DMS 273 (cell line): Measurements from ENCODE around the gene POR.

Experiments
- DNase-seq: peaks from one replicate; lab custom pipeline; 2025; ENCODE audit not compliant: unreplicated experiment; lab: John Stamatoyannopoulos, UW

Gene POR

DNA sequence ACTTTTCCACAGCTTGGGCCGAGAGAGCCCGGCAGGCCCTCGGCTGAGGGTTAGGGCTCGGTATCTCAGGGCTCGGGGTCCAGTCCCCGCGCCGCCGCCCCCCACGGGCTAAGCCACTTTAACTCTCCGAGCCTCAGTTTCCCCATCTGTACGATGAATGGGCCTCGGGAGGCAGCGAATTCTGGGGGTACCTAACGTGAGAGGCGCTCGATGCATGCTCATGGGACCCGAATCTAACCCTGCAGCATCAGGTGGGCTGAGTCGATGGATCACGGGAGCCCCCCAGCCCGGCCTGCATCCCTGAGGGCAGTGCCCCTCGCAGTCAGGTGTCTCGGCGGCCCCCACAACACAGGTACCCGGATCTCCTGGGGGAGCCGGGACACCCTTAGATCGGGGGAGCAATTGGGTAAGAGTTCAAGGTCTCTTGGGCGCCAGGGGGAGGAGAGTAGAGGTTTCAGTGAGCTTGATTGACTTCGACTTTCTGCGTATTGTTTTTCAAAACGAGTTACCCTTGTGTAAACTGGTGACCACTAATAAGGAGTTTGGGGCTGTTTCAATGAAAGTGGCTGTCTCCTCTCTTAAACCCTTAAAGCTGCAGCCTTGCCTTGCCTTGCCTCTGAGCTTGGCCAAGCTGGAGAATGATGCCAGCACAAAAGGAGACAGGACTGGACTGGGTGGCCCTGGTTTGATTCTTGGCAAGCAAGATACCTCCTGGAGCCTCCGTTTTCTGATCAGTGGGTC lies 631 bp downstream of the POR start:
- DNase-seq = peak; percentile 66

GRCh38 chr7:75916259-75916658 lies 1.3 kb downstream of the POR start:
- no peak for DNase-seq

GRCh38 chr7:75916685-75917634 lies 2.0 kb downstream of the POR start:
- DNase-seq = no peak

DNA sequence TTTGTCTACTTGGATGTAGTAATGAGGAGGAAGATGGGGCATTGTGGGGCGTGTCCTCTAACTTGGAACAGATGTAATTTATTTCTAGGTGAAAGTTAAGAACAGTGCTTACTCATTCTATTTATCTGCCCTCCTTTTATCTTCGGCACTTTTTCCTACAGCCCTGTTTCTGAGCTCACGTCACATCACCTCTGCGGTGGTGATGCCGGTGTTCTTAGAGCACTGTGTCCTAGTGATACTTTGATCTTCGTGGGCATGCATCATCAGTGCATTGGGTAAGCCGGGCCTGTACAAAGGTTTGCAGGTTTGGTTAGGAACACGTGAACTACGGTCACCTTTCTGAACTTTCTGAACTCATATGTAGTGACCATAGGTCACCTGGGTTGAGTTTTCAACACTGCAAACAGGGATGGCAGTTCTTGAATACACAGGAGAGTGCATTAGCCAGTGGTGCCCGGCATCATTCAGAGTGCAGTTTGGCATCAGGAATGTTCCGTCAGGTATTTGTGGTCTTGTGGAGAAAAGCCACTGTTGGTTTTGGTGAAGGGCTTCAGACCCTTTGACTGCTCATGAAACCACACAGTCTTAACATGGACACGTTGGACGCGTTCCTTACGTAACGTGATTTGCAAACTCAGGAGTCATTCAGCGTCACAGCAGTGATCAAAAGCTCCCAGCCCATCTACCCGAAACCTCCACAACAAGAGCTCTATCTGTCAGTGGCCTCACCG lies 5.6 kb downstream of the POR start:
- no peak for DNase-seq

DNA sequence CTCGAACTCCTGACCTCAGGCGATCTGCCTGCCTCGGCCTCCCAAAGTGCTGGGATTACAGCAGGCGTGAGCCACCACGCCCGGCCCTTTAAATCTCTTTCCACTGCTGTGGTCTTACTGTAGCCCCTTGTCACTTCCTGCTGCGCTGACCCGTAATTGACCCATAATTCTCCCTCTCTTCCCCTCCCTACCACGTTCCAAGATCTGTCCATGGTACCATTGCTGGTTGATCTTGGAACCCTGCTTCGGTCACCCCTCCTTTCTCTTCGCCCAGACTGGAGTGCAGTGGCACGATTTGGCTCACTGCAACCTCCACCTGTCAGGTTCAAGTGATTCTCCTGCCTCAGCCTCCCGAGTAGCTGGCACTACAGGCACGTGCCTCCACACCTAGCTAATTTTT lies 6.5 kb downstream of the POR start:
- DNase-seq = no peak

DNA sequence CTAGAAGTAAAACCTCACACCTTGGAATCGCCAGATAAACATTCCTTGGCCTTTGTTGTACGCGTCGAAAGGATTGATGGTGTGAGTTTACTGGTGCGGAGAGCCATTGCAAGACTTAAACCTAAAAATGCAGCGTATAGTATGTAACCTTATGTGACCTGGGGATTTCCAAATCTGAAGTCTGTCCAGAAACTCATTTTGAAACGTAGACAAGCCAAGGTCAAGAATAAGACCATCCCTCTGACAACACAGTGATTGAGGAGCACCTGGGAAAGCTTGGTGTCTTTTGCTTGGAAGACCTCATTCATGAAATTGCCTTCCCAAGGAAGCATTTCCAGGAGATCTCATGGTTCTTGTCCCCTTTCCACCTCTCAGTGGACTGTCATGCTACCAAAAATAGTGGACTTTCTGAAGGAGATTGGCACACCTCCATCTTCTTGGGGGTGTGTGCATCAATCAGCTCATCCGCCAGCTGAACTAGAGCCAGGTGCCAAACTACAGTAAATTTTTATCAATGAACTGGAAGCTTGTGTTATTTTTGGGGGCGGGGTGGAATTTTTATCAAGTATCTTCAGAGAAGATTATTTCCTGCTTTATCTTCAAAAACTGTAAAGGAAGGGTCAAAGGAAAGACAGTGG lies 8.1 kb downstream of the POR start:
- DNase-seq = no peak

DNA sequence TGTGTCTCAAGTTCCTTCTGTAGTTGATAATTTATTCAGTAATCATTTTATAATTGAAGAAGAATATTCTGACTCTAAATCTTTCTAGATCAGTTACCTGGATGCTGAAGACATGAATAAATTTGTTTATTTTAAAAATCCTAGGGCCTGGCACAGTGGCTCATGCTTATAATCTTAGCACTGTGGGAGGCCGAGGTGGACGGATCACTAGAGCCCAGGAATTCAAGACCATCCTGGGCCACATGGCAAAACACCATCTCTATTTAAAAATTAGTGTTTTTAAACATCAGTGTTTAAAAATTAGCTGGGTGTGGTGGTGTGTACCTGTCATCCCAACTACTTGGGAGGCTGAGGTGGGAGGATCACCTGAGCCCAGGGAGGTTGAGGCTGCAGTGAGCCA lies 9.3 kb downstream of the POR start:
- DNase-seq = no peak

GRCh38 chr7:75924889-75925288 lies 9.9 kb downstream of the POR start:
- no peak for DNase-seq

- no peak for DNase-seq
Observed at GRCh38 chr7:75925717-75926435, 10.9 kb downstream of the POR start.

GRCh38 chr7:75928568-75928914 lies 13.6 kb downstream of the POR start:
- no peak for DNase-seq

- peak; percentile 99 for DNase-seq
Observed at GRCh38 chr7:75931680-75932079, 16.7 kb downstream of the POR start.

GRCh38 chr7:75937958-75938786 lies 23.2 kb downstream of the POR start:
- no peak for DNase-seq

DNA sequence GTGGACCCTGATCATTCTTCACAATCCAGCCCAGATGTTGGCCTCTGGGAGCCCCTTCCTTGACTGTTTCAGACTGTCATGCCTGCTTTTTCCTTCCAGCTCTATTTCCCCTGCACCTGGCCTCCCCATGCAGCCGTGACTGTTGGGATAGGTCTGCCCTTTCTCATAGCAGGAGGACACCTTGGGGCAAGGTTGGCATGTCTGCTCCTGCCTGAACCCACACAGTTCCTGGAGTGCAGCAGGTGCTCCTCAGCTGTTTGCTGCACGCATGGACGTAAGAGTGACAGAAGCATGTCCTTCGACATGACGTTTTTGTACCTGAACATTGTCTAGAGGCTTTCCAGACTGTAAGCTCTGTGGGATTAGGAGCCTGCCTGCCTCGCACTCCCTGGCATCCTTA lies 24.0 kb downstream of the POR start:
- no peak for DNase-seq

DNA sequence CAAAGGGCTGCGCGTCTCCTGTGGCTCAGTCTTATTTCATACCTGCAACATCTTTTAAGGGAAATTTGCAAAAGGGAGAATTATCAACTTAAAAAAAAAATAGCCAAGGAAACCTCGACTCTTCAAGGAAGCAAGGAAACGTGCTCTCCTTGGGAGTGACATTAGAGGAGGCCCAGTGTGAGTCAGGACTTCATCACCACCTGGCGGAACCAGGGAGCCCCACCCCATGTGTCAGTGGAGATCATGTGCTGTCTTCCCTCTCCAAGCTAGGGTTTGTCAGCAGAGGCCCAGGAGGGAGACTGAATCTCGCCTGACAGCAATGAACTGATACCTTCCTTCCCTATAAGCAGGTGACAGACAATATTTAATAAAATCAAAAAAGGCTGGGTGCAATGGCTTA lies 28.9 kb downstream of the POR start:
- DNase-seq = no peak

DNA sequence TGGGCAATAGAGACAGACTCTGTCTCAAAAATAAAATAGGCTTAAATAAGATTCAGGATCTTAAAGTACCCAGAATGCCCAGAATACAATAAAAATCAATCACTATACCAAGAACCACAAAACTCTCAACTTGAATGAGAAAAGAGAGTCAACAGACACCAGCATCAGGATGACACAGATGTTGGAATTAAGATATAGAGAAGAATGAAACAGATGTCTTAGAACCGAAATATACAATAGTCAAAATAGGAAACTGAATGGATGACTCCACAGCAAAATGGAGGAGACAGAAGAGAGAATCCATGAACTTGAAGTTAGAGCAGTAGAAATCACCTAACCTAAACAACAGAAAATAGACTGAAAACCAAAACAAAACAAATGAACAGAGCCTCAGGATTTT lies 29.6 kb downstream of the POR start:
- DNase-seq = no peak

- DNase-seq = no peak
Observed at GRCh38 chr7:75945297-75946168, 30.6 kb downstream of the POR start.

DNA sequence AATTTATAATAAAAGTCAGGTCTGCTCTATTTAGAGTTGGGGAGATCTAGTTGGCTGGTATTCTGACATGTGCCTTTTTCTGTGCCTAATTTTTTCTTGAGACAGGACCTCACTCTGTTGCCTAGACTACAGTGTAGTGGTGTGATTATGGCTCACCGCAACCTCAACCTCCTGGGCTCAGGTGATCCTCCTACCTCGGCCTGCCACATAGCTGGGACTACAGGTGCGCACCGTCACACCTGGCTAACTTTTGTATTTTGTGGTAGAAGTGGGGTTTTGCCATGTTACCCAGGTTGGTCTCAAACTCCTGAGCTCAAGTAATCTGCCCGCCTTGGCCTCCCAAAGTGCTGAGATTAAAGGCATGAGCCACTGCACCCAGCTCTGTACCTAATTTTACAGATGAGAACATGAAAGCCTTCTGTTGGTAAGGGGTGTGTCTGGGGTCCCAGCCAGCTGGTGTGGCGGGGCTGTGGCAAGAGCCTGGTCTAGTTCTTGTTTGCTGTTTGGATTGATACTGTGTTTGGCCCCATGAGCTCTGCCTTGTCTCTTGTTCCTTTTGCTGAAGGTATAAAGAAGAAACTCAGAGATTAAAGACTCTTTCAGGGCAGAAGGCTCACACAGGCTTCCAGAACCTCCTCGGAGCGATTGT lies 31.4 kb downstream of the POR start:
- no peak for DNase-seq

GRCh38 chr7:75948179-75948578 lies 33.2 kb downstream of the POR start:
- no peak for DNase-seq
